Endothelial cell of umbilical vein (primary cell): ENCODE measurements around the gene EIF1B. TPM values are rescaled to one million over a fixed set of nuclear protein-coding genes. Genes with fewer than 3 reads are reported as not detected.

ENCODE experiments used
- BruUV-seq: library from RNA; stranded (reverse); fragments of 400-500 nt; replicated peaks from 2 replicates; lab custom pipeline; 2021; lab: Mats Ljungman, UMichigan
- CTCF ChIA-PET: fragments of 300-600, 350-600 bp; sonication (Branson Sonifier 250); formaldehyde crosslinking; loops from one replicate; lab custom pipeline; 2021; ENCODE audit warnings: antibody characterized with exemption, inconsistent platforms; lab: Charles Lee
- POLR2A ChIA-PET: fragments of 300-600, 350-600 bp; sonication (Branson Sonifier 250); formaldehyde crosslinking; loops from one replicate; lab custom pipeline; 2021; ENCODE audit warnings: antibody characterized with exemption, inconsistent platforms; lab: Charles Lee
- DNase-seq: peaks from one replicate; pipeline ENCODE4 v3.0.0-alpha.2; 2011; ENCODE audit warnings: low read depth, low spot score
- FAIRE-seq: peaks from 2 replicates; lab custom pipeline; 2011; peaks lifted over from hg19 to GRCh38; lab: Jason Lieb, UNC
- H2AFZ ChIP-seq: 2 replicates; pipeline ENCODE4 v1.6.0; 2012; ENCODE audit warnings: low read depth, low read length, control low read depth, inconsistent platforms
- H3K27ac ChIP-seq: 2 replicates; pipeline ENCODE4 v1.5.1; 2011; ENCODE audit warnings: low read depth, mild to moderate bottlenecking, control low read depth, low read length, moderate library complexity; ENCODE audit not compliant: insufficient read depth
- H3K27me3 ChIP-seq, 2 experiments: 2 replicates each; pipeline versions ENCODE4 v1.6.0 to v1.6.1; 2011; ENCODE audit warnings: low read length in 2 of 2, mixed read lengths in 1 of 2; ENCODE audit not compliant: control insufficient read depth in 2 of 2, insufficient read depth in 2 of 2
- H3K36me3 ChIP-seq, 2 experiments: 2 replicates in 1 of 2; 3 replicates in 1 of 2; pipeline ENCODE4 v1.5.1; 2011; ENCODE audit warnings: low read length in 2 of 2, mild to moderate bottlenecking in 1 of 2, moderate library complexity in 1 of 2; ENCODE audit not compliant: control insufficient read depth in 2 of 2, insufficient read depth in 2 of 2; ENCODE audit errors: extremely low read depth in 1 of 2
- H3K4me1 ChIP-seq: 3 replicates; pipeline ENCODE4 v1.5.1; 2011; ENCODE audit warnings: mild to moderate bottlenecking, low read length; ENCODE audit not compliant: control insufficient read depth, insufficient read depth; ENCODE audit errors: extremely low read depth
- H3K4me2 ChIP-seq: 2 replicates; pipeline ENCODE4 v1.6.1; 2011; ENCODE audit warnings: low read length, control low read depth, mixed read lengths; ENCODE audit not compliant: insufficient read depth
- H3K4me3 ChIP-seq, 3 experiments: fragments of 200-600 bp in 1 of 3; sonication (generic), shearing (Covaris generic) in 1 of 3; replicated peaks in 1 of 3; 2 replicates each; pipeline ENCODE4 v1.5.1; 2011 to 2016; ENCODE audit warnings: control low read depth in 3 of 3, low read length in 3 of 3, mild to moderate bottlenecking in 2 of 3, inconsistent platforms in 1 of 3, low read depth in 1 of 3, moderate library complexity in 1 of 3; ENCODE audit not compliant: insufficient read depth in 1 of 3
- H3K79me2 ChIP-seq: 2 replicates; pipeline ENCODE4 v1.6.0; 2012; ENCODE audit warnings: low read length, inconsistent platforms; ENCODE audit not compliant: control insufficient read depth, insufficient read depth
- H3K9ac ChIP-seq: replicated peaks from 2 replicates; pipeline ENCODE3; 2011; ENCODE audit warnings: low read length, control low read depth; ENCODE audit not compliant: insufficient read depth; ENCODE audit errors: extremely low read depth
- H3K9me1 ChIP-seq: replicated peaks from 3 replicates; pipeline ENCODE4 v1.6.0; 2011; ENCODE audit warnings: mild to moderate bottlenecking, low read length; ENCODE audit not compliant: control insufficient read depth, insufficient read depth; ENCODE audit errors: extremely low read depth
- H3K9me3 ChIP-seq: replicated peaks from 2 replicates; pipeline ENCODE4 v1.5.1; 2012; ENCODE audit warnings: low read length, inconsistent platforms; ENCODE audit not compliant: control insufficient read depth, insufficient read depth
- H4K20me1 ChIP-seq: replicated peaks from 2 replicates; pipeline ENCODE3; 2011; ENCODE audit warnings: mild to moderate bottlenecking, low read length; ENCODE audit not compliant: control insufficient read depth, insufficient read depth; ENCODE audit errors: extremely low read depth
- CTCF ChIP-seq, 2 donors: IDR thresholded peaks; 1 replicate in 1 of 2; 2 replicates in 1 of 2; pipeline ENCODE4 v1.5.1; 2011; ENCODE audit warnings: low read length in 2 of 2, mild to moderate bottlenecking in 2 of 2, moderate library complexity in 2 of 2, control low read depth in 1 of 2, inconsistent platforms in 1 of 2, low read depth in 1 of 2; ENCODE audit not compliant: insufficient read depth in 1 of 2; ENCODE audit errors: extremely low read depth in 1 of 2
- GATA2 ChIP-seq: IDR thresholded peaks from 2 replicates; pipeline ENCODE4 v1.7.0; 2011; ENCODE audit warnings: low read depth, mild to moderate bottlenecking, moderate library complexity, mixed read lengths, low read length; ENCODE audit not compliant: insufficient read length, insufficient read depth
- JUN ChIP-seq: IDR thresholded peaks from 2 replicates; pipeline ENCODE4 v1.6.1; 2011; ENCODE audit warnings: borderline replicate concordance, low read depth; ENCODE audit not compliant: insufficient read length, insufficient read depth
- MAX ChIP-seq: IDR thresholded peaks from 2 replicates; pipeline ENCODE4 v1.6.1; 2011; ENCODE audit not compliant: insufficient read depth, insufficient read length
- MYC ChIP-seq: IDR thresholded peaks from one replicate; pipeline ENCODE4 v1.6.1; 2011; ENCODE audit warnings: mild to moderate bottlenecking, low read depth, low read length
- POLR2A ChIP-seq: IDR thresholded peaks from 2 replicates; pipeline ENCODE4 v1.6.1; 2012; ENCODE audit warnings: low read depth, mild to moderate bottlenecking, control low read depth, low read length
- POLR2AphosphoS5 ChIP-seq: IDR thresholded peaks from 2 replicates; pipeline ENCODE4 v1.6.1; 2012; ENCODE audit warnings: low read depth, mild to moderate bottlenecking, control low read depth, low read length, moderate library complexity; ENCODE audit not compliant: insufficient read depth
- dilution Hi-C: fragments of 300-500 bp; cut with MboI; formaldehyde crosslinking; loops from one replicate; pipeline ENCODE4 v1.15.0; 2019; ENCODE audit warnings: low sequenced_read_pairs; ENCODE audit not compliant: extremely low pct_ligation_motif_present
- intact Hi-C: fragments of 100-400 bp; cut with micrococcal nuclease; formaldehyde crosslinking; loops from one replicate; pipeline ENCODE4 v1.10.0; 2022
- polyA plus RNA-seq, 4 experiments: library from polyadenylated mRNA; depleted of rRNA in 3 of 4; stranded (reverse) in 3 of 4; unstranded in 1 of 4; fragments of >200 nt; gene quantifications; 2 replicates each; pipeline versions ENCODE4 v1.2.1 to v1.2.3, GENCODE V29; 2011 to 2012; ENCODE audit warnings: missing spikeins in 1 of 4
- total RNA-seq: library from RNA; stranded (reverse); gene quantifications from 2 replicates; pipeline ENCODE4 v1.2.3, GENCODE V29; 2021

EIF1B gene
- total and polyA plus RNA-seq, 2 donors (not counting 3 experiments of a cell fraction or from before 2014, with no cell fraction given) = 17.8 to 46.0 TPM

- H3K9ac ChIP-seq = no peak overlapping the region
- intact Hi-C loops = loop anchor here (5.0 kb wide), 1 partner anchor 600 kb away; no protein-coding TSS in a partner anchor
- ChIA-PET POLR2A (no interaction called here), CTCF (interaction anchor here (0.9 to 14.1 kb wide), 4 partner anchors 10 to 115 kb away, joined by 3 to 261 read pairs (median 5); no protein-coding TSS in a partner anchor)
- no peak for FAIRE-seq
- no peak overlapping the region for H2AFZ ChIP-seq
- peaks cover 0 to 12% of the 10 kb centered on the region in 2 experiments for H3K36me3 ChIP-seq
- dilution Hi-C loops = no loop called here
- no peaks in the 10 kb centered on the region for H3K27me3 ChIP-seq
- H3K4me1 ChIP-seq = peaks cover 14% of the 10 kb centered on the region
- TF ChIP-seq POLR2AphosphoS5 = no peak
- no peak for TF ChIP-seq JUN
- TF ChIP-seq MYC = no peak
- TF ChIP-seq POLR2A = no peak
- TF ChIP-seq CTCF (IDR thresholded peaks at IDR 0.05; ENCODE audit: extremely low read depth in 1 of 2, insufficient read depth in 1 of 2, low read depth in 1 of 2, low read length in 2 of 2) = no peak
- TF ChIP-seq GATA2 = no peak
- TF ChIP-seq MAX = no peak
- BruUV-seq = no TSS peak
- peaks cover 25% of the 10 kb centered on the region for H3K79me2 ChIP-seq
- no peaks in the 10 kb centered on the region for H3K9me1 ChIP-seq
- H4K20me1 ChIP-seq = no peaks in the 10 kb centered on the region
- no peak overlapping the region for H3K27ac ChIP-seq
- DNase-seq = no peak
- no peak overlapping the region for H3K4me2 ChIP-seq
- H3K4me3 ChIP-seq = no peak overlapping the region
- H3K9me3 ChIP-seq = no peaks in the 10 kb centered on the region
Measured at GRCh38 chr3:40307176-40307575, 2.3 kb upstream of the EIF1B start.
